K562 (cell line): ENCODE results near the gene INCA1. TPM values are rescaled to one million over a fixed set of nuclear protein-coding genes. Genes with fewer than 3 reads are reported as not detected.

Experiments used
- BACH1 ChIP-seq: fragments of 200-800 bp; sonication (Bioruptor generic); IDR thresholded peaks from 2 replicates; pipeline ENCODE4 v1.6.1; 2016; ENCODE audit warnings: missing genetic modification characterization, missing compliant biosample characterization
- BMI1 ChIP-seq: fragments of 150-350 bp; IDR thresholded peaks from 2 replicates; pipeline ENCODE4 v1.6.1; 2014; ENCODE audit warnings: low read length
- CBX8 ChIP-seq: fragments of 200-600 bp; sonication (generic); IDR thresholded peaks from 2 replicates; pipeline ENCODE4 v1.6.1; 2012; ENCODE audit warnings: borderline replicate concordance, mixed run types, low read depth, mild to moderate bottlenecking, moderate library complexity, mixed read lengths, low read length, control low read depth, inconsistent platforms; ENCODE audit not compliant: poor library complexity, severe bottlenecking; ENCODE audit errors: extremely low read depth
- CEBPG ChIP-seq, 3 experiments: fragments of 200-800 bp in 1 of 3; sonication (Bioruptor generic) in 1 of 3; sonication (generic) in 1 of 3; formaldehyde crosslinking in 1 of 3; IDR thresholded peaks in 2 of 3; conservative IDR thresholded peaks in 1 of 3; 2 replicates each; pipeline versions ENCODE4 v1.6.1 to v1.8.0; 2016 to 2022; ENCODE audit warnings: missing compliant biosample characterization in 2 of 3, missing genetic modification characterization in 2 of 3, mild to moderate bottlenecking in 1 of 3, missing genetic modification reagents in 1 of 3
- CHAMP1 ChIP-seq: fragments of 450-650 bp; IDR thresholded peaks from 2 replicates; pipeline ENCODE4 v1.6.1; 2016; ENCODE audit warnings: mild to moderate bottlenecking
- COPS2 ChIP-seq: fragments of 450-650 bp; conservative IDR thresholded peaks from 2 replicates; pipeline ENCODE4 v1.6.1; 2016; ENCODE audit warnings: mild to moderate bottlenecking, moderate library complexity
- HMBOX1 ChIP-seq: sonication (generic); IDR thresholded peaks from 2 replicates; pipeline ENCODE4 v1.6.1; 2016
- POLR2H ChIP-seq: IDR thresholded peaks from 2 replicates; pipeline ENCODE4 v1.6.1; 2016; ENCODE audit warnings: missing genetic modification characterization, low read depth, mild to moderate bottlenecking, control low read depth, missing compliant biosample characterization, moderate library complexity
- RBM15 ChIP-seq: fragments of 200-400 bp; formaldehyde crosslinking; IDR thresholded peaks from 2 replicates; pipeline ENCODE4 v1.6.1; 2018; ENCODE audit warnings: mild to moderate bottlenecking, low read length, moderate library complexity; ENCODE audit not compliant: insufficient read depth
- SIRT6 ChIP-seq: IDR thresholded peaks from one replicate; pipeline ENCODE4 v1.6.1; 2012; ENCODE audit warnings: low read depth, mild to moderate bottlenecking, control low read depth, inconsistent platforms, low read length, moderate library complexity
- TAF15 ChIP-seq: fragments of 200-400 bp; formaldehyde crosslinking; IDR thresholded peaks from 2 replicates; pipeline ENCODE4 v1.6.1; 2017; ENCODE audit warnings: mild to moderate bottlenecking, low read depth, low read length, moderate library complexity
- TRIM25 ChIP-seq: fragments of 450-650 bp; IDR thresholded peaks from 2 replicates; pipeline ENCODE4 v1.7.0; 2016; ENCODE audit warnings: borderline replicate concordance
- ZKSCAN8 ChIP-seq: fragments of 200-800 bp; sonication (Bioruptor generic); IDR thresholded peaks from 2 replicates; pipeline ENCODE4 v1.6.1; 2016; ENCODE audit warnings: missing genetic modification characterization, missing compliant biosample characterization
- ZNF212 ChIP-seq: fragments of 450-650 bp; formaldehyde crosslinking; IDR thresholded peaks from 2 replicates; pipeline ENCODE4 v1.4.0; 2020; ENCODE audit warnings: mild to moderate bottlenecking
- ZNF232 ChIP-seq: sonication (generic); formaldehyde crosslinking; IDR thresholded peaks from 2 replicates; pipeline ENCODE4 v1.8.0; 2022; ENCODE audit warnings: mild to moderate bottlenecking, missing genetic modification reagents
- ZNF263 ChIP-seq: sonication (generic); formaldehyde crosslinking; IDR thresholded peaks from 2 replicates; pipeline ENCODE4 v1.8.0; 2022; ENCODE audit warnings: mild to moderate bottlenecking, missing genetic modification reagents, borderline replicate concordance
- polyA plus RNA-seq, 8 experiments: library from polyadenylated mRNA; depleted of rRNA in 4 of 8; stranded (reverse) in 5 of 8; unstranded in 3 of 8; fragments of >200 nt; fragmentation: Nextera tagmentation in 2 of 8; fragmentation: Illumina TruSeq in 1 of 8; extraction: Ambion mirVana in 2 of 8; extraction: Trizol in 1 of 8; gene quantifications; 2 replicates each; pipeline versions ENCODE4 v1.2.1 to v1.2.3, GENCODE V29; 2011 to 2014; ENCODE audit warnings: inconsistent platforms in 1 of 8, missing spikeins in 1 of 8
- total RNA-seq, 7 experiments: library from RNA; depleted of rRNA in 6 of 7; stranded (reverse); fragments of >200 nt in 6 of 7; fragmentation: Illumina TruSeq in 2 of 7; extraction: Trizol in 2 of 7; gene quantifications; 2 replicates each; pipeline versions ENCODE4 v1.2.1 to v1.2.3, GENCODE V29; 2011 to 2021; ENCODE audit warnings: low replicate concordance in 1 of 7
- TF ChIP-seq, protein P1 (sequence below): IDR thresholded peaks from 2 replicates; pipeline ENCODE4 v1.6.1; 2012; ENCODE audit warnings: low read depth, low read length, improper control_type of control experiment, borderline replicate concordance

The INCA1 gene
- total and polyA plus RNA-seq, 9 of the 15 experiments (the other 6 are each of a cell fraction or from before 2014, with no cell fraction given), result 0.08 to 0.50 (median 0.13) TPM; not detected in 4

- TF ChIP-seq CBX8 (no peak), TRIM25 (no peak), COPS2 (no peak), HMBOX1 (no peak), BACH1 (tag) (no peak), ZKSCAN8 (CRISPR knock-in tag) (no peak), POLR2H (tag) (no peak), ZNF212 (no peak), ZNF232 (CRISPR knock-in tag) (0 out of 2 replicates have a peak, but pooled peaks have one; percentile 36), SIRT6 (no peak), CEBPG (CRISPR knock-in tag; IDR thresholded peaks at IDR 0.05) (no peak), CEBPG (tag; conservative IDR thresholded peaks at IDR 0.05 in 1 of 2, IDR thresholded peaks at IDR 0.05 in 1 of 2) (no peak), TAF15 (no peak), RBM15 (no peak), CHAMP1 (no peak), ZNF263 (CRISPR knock-in tag) (peak; percentile 78; the same call in 1 of the 2 replicates), BMI1 (no peak)
- TF ChIP-seq, protein P1, sequence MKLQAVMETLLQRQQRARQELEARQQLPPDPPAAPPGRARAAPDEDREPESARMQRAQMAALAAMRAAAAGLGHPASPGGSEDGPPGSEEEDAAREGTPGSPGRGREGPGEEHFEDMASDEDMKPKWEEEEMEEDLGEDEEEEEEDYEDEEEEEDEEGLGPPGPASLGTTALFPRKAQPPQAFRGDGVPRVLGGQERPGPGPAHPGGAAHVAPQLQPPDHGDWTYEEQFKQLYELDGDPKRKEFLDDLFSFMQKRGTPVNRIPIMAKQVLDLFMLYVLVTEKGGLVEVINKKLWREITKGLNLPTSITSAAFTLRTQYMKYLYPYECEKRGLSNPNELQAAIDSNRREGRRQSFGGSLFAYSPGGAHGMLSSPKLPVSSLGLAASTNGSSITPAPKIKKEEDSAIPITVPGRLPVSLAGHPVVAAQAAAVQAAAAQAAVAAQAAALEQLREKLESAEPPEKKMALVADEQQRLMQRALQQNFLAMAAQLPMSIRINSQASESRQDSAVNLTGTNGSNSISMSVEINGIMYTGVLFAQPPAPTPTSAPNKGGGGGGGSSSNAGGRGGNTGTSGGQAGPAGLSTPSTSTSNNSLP, result no peak
Measured at GRCh38 chr17:4986951-4987766, 10.2 kb downstream of the INCA1 start, which contains the start of gene CAMTA2 (continued).
